ENCODE measurements around the gene PDZD11.
"Not testable (repeated sequence)": the region's sequence is repeated elsewhere in the genome, so short reads cannot be mapped to it uniquely, and the experiment has no call there.

GRCh38 chrX:70243601-70244000, 46.1 kb downstream of the PDZD11 start:
- TF ChIP-seq YY1 (IDR thresholded peaks at IDR 0.05; ENCODE audit: low read depth); RAD21 (IDR thresholded peaks at IDR 0.05; ENCODE audit: low read length): not testable (repeated sequence)
